Midbrain (tissue), 1 donor: Measurements from ENCODE around the gene RHOH.

Experiments
- DNase-seq: peaks from one replicate; lab custom pipeline; 2025; lab: John Stamatoyannopoulos, UW

The RHOH gene

GRCh38 chr4:40238008-40238699 is 41.3 kb downstream of the RHOH start:
- DNase-seq: no peak

GRCh38 chr4:40238700-40239548 is 42.1 kb downstream of the RHOH start:
- DNase-seq: no peak

- no peak for DNase-seq
These were observed 43.3 kb downstream of the RHOH start for GRCh38 chr4:40240040-40240653.

- no peak for DNase-seq
These were observed 44.2 kb downstream of the RHOH start for GRCh38 chr4:40241026-40241425.

GRCh38 chr4:40241941-40242340 is 45.1 kb downstream of the RHOH start:
- no peak for DNase-seq

- no peak for DNase-seq
These were observed 46.6 kb downstream of the RHOH start for GRCh38 chr4:40243386-40243948.

- DNase-seq: no peak
These were observed 47.8 kb downstream of the RHOH start for GRCh38 chr4:40244606-40245005.

- no peak for DNase-seq
These were observed 48.7 kb downstream of the RHOH start for GRCh38 chr4:40245550-40245949.

- DNase-seq: no peak
These were observed 49.4 kb downstream of the RHOH start for GRCh38 chr4:40246011-40246900.

- DNase-seq: no peak
These were observed 50.1 kb downstream of the RHOH start for GRCh38 chr4:40246938-40247337.

GRCh38 chr4:40247350-40247749 is 50.5 kb downstream of the RHOH start:
- no peak for DNase-seq

- no peak for DNase-seq
These were observed 54.5 kb downstream of the RHOH start for GRCh38 chr4:40251366-40251765.

- DNase-seq: no peak
These were observed 57.1 kb downstream of the RHOH start for GRCh38 chr4:40253906-40254305.

GRCh38 chr4:40254608-40255392 is 58.0 kb downstream of the RHOH start:
- DNase-seq: no peak

- DNase-seq: no peak
These were observed 58.8 kb downstream of the RHOH start for GRCh38 chr4:40255393-40256281.

GRCh38 chr4:40256329-40256728 is 59.5 kb downstream of the RHOH start:
- DNase-seq: no peak

GRCh38 chr4:40256817-40257216 is 60.0 kb downstream of the RHOH start:
- DNase-seq: no peak

- no peak for DNase-seq
These were observed 61.8 kb downstream of the RHOH start for GRCh38 chr4:40258627-40259026.

- no peak for DNase-seq
These were observed 64.6 kb downstream of the RHOH start for GRCh38 chr4:40261231-40262076.
